Neural crest cell (in vitro differentiated cells): ENCODE results near the gene TDRD7. TPM values are rescaled to one million over a fixed set of nuclear protein-coding genes. Genes with fewer than 3 reads are reported as not detected.
A peak's percentile ranks its signal among the peaks of the same experiment; 100 is the strongest.

Experiments
- DNase-seq: peaks from one replicate; pipeline ENCODE4 v3.0.0; 2021; ENCODE audit warnings: low read depth, mixed read lengths, low spot score
- H3K27ac Mint-ChIP-seq: one replicate; pipeline ENCODE4 v1.8.0; 2021; ENCODE audit warnings: mild to moderate bottlenecking, mixed read lengths; ENCODE audit not compliant: unreplicated experiment
- H3K27me3 Mint-ChIP-seq: 2 replicates; pipeline ENCODE4 v1.8.0; 2021; ENCODE audit warnings: low read depth, mild to moderate bottlenecking, mixed read lengths
- H3K36me3 Mint-ChIP-seq: 2 replicates; pipeline ENCODE4 v1.8.0; 2021; ENCODE audit warnings: low read depth, mild to moderate bottlenecking, mixed read lengths
- H3K4me1 Mint-ChIP-seq: 2 replicates; pipeline ENCODE4 v1.8.0; 2021; ENCODE audit warnings: mixed read lengths
- H3K4me3 Mint-ChIP-seq: one replicate; pipeline ENCODE4 v1.8.0; 2021; ENCODE audit warnings: mild to moderate bottlenecking, mixed read lengths
- H3K9me3 Mint-ChIP-seq: 2 replicates; pipeline ENCODE4 v1.8.0; 2021; ENCODE audit warnings: mixed read lengths
- CTCF ChIP-seq: fragments of 200-600 bp; sonication (generic); conservative IDR thresholded peaks from 2 replicates; pipeline ENCODE4 v1.5.0; 2021; ENCODE audit warnings: antibody characterized with exemption, mild to moderate bottlenecking
- total RNA-seq: library from RNA; stranded (reverse); gene quantifications from 2 replicates; pipeline ENCODE4 v1.2.1, GENCODE V29; 2021

The TDRD7 gene
- total RNA-seq, 1 donor from 2014 or later: 1.5 TPM

DNA sequence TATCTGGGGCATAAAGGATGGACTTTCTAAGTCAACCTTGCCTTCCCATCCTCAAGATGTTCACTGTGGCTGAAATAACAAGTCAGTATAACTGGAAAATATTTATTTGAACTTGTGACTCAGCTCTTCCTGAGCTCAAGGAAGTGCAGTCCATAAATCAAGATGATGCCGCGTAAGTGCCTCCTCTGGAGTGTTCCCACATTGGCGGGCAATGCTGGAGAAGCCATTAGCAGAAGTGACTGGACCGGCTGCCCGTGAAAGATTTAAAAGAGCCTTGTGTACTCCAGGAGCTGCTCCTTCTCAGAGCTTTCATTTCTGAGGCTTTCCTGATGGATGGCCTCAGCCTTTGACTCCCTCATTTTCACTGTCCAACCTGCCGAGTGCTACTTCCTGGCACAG, 107.0 kb downstream of the TDRD7 start:
- Mint-ChIP-seq H3K9me3 (no peaks in the 10 kb centered on the region), H3K4me3 (no peak overlapping the region)

GRCh38 chr9:97519441-97519970, 107.6 kb downstream of the TDRD7 start:
- no peak for TF ChIP-seq CTCF
- no peak overlapping the region for H3K27ac Mint-ChIP-seq
- no peak overlapping the region for H3K4me3 Mint-ChIP-seq
- no peak for DNase-seq
- no peaks in the 10 kb centered on the region for H3K36me3 Mint-ChIP-seq
- H3K4me1 Mint-ChIP-seq: peaks cover 7% of the 10 kb centered on the region
- peaks cover 37% of the 10 kb centered on the region for H3K27me3 Mint-ChIP-seq
- H3K9me3 Mint-ChIP-seq: no peaks in the 10 kb centered on the region

More for the DNA sequence above, 107.0 kb downstream of the TDRD7 start:
- TF ChIP-seq CTCF: no peak
- H3K27ac Mint-ChIP-seq: no peak overlapping the region
- no peaks in the 10 kb centered on the region for H3K36me3 Mint-ChIP-seq
- H3K27me3 Mint-ChIP-seq: peaks cover 37% of the 10 kb centered on the region
- H3K4me1 Mint-ChIP-seq: peaks cover 7% of the 10 kb centered on the region
- no peak for DNase-seq

DNA sequence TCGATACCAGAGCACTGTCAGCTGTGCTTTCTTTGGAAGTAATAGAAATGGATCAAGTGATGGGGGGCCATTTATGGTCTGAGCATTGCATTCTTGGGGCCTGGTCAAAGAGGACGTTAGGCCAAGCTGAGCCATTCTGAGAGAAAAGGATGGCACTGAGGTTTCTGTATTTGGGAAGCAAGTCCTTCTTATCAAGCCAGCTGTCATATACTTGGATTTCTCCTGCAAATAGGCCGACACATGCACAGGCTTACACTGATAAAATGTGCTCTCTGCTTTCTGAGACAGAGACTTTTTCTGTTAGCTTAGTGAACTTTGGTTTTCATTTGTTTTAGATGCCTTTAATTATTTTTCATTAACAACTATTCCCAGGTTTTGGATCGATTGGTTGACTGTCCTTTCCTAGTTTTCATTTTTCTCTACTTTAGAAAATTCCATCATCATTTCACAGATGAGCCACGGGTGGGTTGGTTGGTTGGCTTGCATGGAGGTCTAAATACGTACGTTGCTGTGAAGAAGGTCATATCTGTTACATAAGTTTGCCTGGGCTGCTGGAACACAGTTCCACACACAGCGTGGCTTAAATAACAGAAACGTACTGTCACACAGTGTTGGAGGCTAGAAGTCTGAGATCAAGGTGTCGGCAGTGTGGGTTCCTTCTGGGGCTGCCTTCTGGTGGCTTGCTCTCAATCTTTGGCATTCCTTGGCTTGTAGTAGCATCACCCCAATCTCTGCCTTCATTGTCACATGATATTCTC, 109.9 kb downstream of the TDRD7 start:
- Mint-ChIP-seq H3K9me3 (no peaks in the 10 kb centered on the region), H3K4me3 (no peak overlapping the region), H3K36me3 (no peaks in the 10 kb centered on the region), H3K27ac (no peak overlapping the region), H3K4me1 (peaks cover 1% of the 10 kb centered on the region), H3K27me3 (peaks cover 24% of the 10 kb centered on the region)
- DNase-seq: no peak
- TF ChIP-seq CTCF: no peak

GRCh38 chr9:97524424-97524823, 112.5 kb downstream of the TDRD7 start:
- Mint-ChIP-seq H3K9me3 (no peaks in the 10 kb centered on the region), H3K4me3 (no peak overlapping the region), H3K4me1 (peaks cover 18% of the 10 kb centered on the region), H3K27ac (peak overlapping the region; percentile 2), H3K27me3 (peaks cover 8% of the 10 kb centered on the region), H3K36me3 (no peaks in the 10 kb centered on the region)
- TF ChIP-seq CTCF: no peak
- no peak for DNase-seq

DNA sequence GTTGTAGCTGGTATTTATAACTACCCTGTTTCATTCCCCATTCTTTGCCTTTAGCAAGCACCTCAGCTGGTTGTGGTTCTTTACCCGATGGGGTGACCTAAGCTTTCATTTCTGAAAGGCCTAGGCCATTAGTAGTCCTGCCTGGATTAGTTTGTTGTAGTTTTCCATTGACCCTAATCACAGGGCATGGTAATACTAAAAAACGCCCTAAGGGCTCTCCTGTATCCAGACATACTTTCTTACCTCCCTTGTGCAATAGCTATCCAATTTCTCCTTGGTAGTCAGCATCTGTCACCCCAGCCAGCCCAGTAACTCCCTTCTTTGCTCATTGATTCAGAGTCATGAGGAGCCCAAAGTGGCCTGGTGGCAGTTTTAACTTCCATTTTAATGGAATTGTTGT, 113.6 kb downstream of the TDRD7 start:
- Mint-ChIP-seq H3K36me3 (no peaks in the 10 kb centered on the region), H3K4me3 (no peak overlapping the region), H3K9me3 (no peaks in the 10 kb centered on the region), H3K4me1 (peaks cover 18% of the 10 kb centered on the region), H3K27me3 (peaks cover 5% of the 10 kb centered on the region), H3K27ac (no peak overlapping the region)
- TF ChIP-seq CTCF: no peak
- no peak for DNase-seq
